ENCODE measurements around the gene PRSS23. TPM values are rescaled to one million over a fixed set of nuclear protein-coding genes. Genes with fewer than 3 reads are reported as not detected.

PRSS23 gene
- total RNA-seq, 2 donors from 2014 or later: 90.3 to 253 TPM

- Histone ChIP-seq H3K4me1 (ENCODE audit: control insufficient read depth in 1 of 2, low read depth in 2 of 2) (peaks cover 12 to 64% of the 10 kb centered on the region in 2 donors), H3K4me3 (no peak overlapping the region), H3K27ac (no peak overlapping the region), H3K27me3 (replicated peaks; ENCODE audit: insufficient read depth) (no peaks in the 10 kb centered on the region), H3K36me3 (peaks cover 8% of the 10 kb centered on the region), H3K9me3 (no peaks in the 10 kb centered on the region)
- DNase-seq (ENCODE audit: low spot score): no peak
- no peak for ATAC-seq (ENCODE audit: insufficient number of reproducible peaks, low FRiP score, low read depth)
- TF ChIP-seq CTCF (IDR thresholded peaks at IDR 0.05): no peak
These were observed 5.5 kb downstream of the PRSS23 start for GRCh38 chr11:86805873-86806310.

- Histone ChIP-seq H3K36me3 (peaks cover 8% of the 10 kb centered on the region), H3K4me3 (no peak overlapping the region), H3K27ac (no peak overlapping the region), H3K4me1 (ENCODE audit: control insufficient read depth in 1 of 2, low read depth in 2 of 2) (peaks cover 12 to 61% of the 10 kb centered on the region in 2 donors), H3K27me3 (replicated peaks; ENCODE audit: insufficient read depth) (no peaks in the 10 kb centered on the region), H3K9me3 (no peaks in the 10 kb centered on the region)
- no peak for TF ChIP-seq CTCF (IDR thresholded peaks at IDR 0.05)
- DNase-seq (ENCODE audit: low spot score): no peak
- ATAC-seq (ENCODE audit: insufficient number of reproducible peaks, low FRiP score, low read depth): no peak
These were observed 6.6 kb downstream of the PRSS23 start for GRCh38 chr11:86806903-86807302.

- peaks cover 12 to 61% of the 10 kb centered on the region in 2 donors for H3K4me1 ChIP-seq (ENCODE audit: control insufficient read depth in 1 of 2, low read depth in 2 of 2)
- H3K9me3 ChIP-seq: no peaks in the 10 kb centered on the region
- ATAC-seq (ENCODE audit: insufficient number of reproducible peaks, low FRiP score, low read depth) (no peak), DNase-seq (ENCODE audit: low spot score) (no peak)
- no peak for TF ChIP-seq CTCF (IDR thresholded peaks at IDR 0.05)
- no peaks in the 10 kb centered on the region for H3K27me3 ChIP-seq (replicated peaks; ENCODE audit: insufficient read depth)
- no peak overlapping the region for H3K4me3 ChIP-seq
- H3K27ac ChIP-seq: no peak overlapping the region
- peaks cover 8% of the 10 kb centered on the region for H3K36me3 ChIP-seq
These were observed 7.0 kb downstream of the PRSS23 start for GRCh38 chr11:86807360-86807759.

- ATAC-seq (ENCODE audit: insufficient number of reproducible peaks, low FRiP score, low read depth) (no peak), DNase-seq (ENCODE audit: low spot score) (no peak)
- TF ChIP-seq CTCF (IDR thresholded peaks at IDR 0.05): no peak
- Histone ChIP-seq H3K27ac (no peak overlapping the region), H3K4me3 (no peak overlapping the region), H3K36me3 (peaks cover 8% of the 10 kb centered on the region), H3K4me1 (ENCODE audit: control insufficient read depth in 1 of 2, low read depth in 2 of 2) (peaks cover 9 to 45% of the 10 kb centered on the region in 2 donors), H3K9me3 (no peaks in the 10 kb centered on the region), H3K27me3 (replicated peaks; ENCODE audit: insufficient read depth) (no peaks in the 10 kb centered on the region)
These were observed 9.2 kb downstream of the PRSS23 start for GRCh38 chr11:86809561-86809960.

- Histone ChIP-seq H3K4me1 (ENCODE audit: control insufficient read depth in 1 of 2, low read depth in 2 of 2) (peaks cover 12 to 45% of the 10 kb centered on the region in 2 donors), H3K36me3 (peaks cover 8% of the 10 kb centered on the region), H3K27me3 (replicated peaks; ENCODE audit: insufficient read depth) (no peaks in the 10 kb centered on the region), H3K9me3 (no peaks in the 10 kb centered on the region), H3K27ac (peak overlapping the region in 1 of 2 donors; percentile 16), H3K4me3 (no peak overlapping the region)
- ATAC-seq (ENCODE audit: insufficient number of reproducible peaks, low FRiP score, low read depth): no peak
- TF ChIP-seq CTCF (IDR thresholded peaks at IDR 0.05): no peak
- DNase-seq (ENCODE audit: low spot score): no peak
These were observed 9.9 kb downstream of the PRSS23 start for GRCh38 chr11:86810288-86810687.
